Middle frontal gyrus (tissue), 1 donor: ENCODE results near the gene ITGAV.

ENCODE experiments used
- DNase-seq: peaks from one replicate; pipeline ENCODE4 v3.0.0-alpha.2; 2015; ENCODE audit warnings: low spot score; ENCODE audit errors: extremely low spot score

Gene ITGAV

DNA sequence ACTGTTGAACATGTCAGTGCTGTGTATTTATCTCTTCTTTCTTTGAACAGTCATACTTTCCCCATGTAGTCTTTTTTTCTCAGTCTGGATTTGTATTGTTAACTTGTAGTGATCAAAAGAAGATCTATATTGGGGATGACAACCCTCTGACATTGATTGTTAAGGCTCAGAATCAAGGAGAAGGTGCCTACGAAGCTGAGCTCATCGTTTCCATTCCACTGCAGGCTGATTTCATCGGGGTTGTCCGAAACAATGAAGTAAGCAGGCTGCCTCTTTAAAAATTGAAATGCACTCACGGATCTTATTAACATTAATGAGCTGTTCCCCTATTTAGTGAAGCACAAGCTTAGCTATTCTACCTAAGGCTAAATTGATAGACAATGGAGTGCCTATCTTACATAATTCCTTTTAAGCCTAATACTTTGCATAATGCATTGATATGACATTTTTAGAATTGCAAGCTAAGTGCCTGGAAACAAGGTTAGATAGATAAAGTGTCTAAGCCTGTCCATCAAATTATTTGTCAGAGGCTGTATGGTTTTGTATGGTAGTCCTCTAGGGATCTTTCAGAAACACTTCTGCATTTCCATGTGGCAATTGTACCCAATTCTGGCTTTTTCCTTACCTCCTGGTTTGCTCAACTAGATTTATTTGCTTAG, 74.7 kb downstream of the ITGAV start:
- no peak for DNase-seq

- no peak for DNase-seq
Observed at GRCh38 chr2:186669146-186669545, 79.3 kb downstream of the ITGAV start.

DNA sequence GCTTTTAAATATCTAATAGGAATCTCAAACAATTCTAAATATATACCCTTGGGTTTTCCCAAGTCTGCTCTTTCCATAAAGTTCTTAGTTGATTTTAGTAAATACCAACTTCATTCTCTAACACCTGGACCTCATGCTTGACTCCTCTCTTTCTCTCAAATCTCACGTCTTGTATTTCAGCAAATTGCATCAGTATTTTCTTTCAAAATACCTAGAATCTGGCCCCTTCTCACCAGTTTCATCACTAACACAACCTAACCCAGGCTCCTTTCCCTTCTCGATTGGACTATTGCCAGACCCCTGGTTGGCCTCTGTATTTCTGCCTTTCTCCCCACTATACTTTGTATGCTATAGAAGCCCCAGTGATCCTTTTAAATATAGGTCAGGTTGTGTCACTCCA, 81.0 kb downstream of the ITGAV start:
- DNase-seq, result no peak

DNA sequence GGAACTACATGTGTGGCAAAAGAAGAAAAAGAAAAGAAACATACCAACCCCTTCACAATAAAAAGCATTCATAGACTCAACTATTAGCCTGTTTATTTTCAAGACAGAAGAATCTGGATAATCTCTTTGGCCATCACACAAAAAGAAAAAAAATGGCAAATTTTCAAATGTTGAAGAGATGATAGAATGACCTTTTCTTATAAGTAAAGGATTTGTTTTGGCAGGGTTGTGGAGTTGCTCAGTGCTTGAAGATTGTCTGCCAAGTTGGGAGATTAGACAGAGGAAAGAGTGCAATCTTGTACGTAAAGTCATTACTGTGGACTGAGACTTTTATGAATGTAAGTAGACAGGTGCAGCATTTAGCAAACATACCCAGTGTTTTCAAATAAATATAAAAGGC, 85.5 kb downstream of the ITGAV start:
- no peak for DNase-seq

GRCh38 chr2:186683341-186683740, 93.5 kb downstream of the ITGAV start:
- DNase-seq, result no peak

- no peak for DNase-seq
Observed at GRCh38 chr2:186687807-186688211, 98.0 kb downstream of the ITGAV start.

DNA sequence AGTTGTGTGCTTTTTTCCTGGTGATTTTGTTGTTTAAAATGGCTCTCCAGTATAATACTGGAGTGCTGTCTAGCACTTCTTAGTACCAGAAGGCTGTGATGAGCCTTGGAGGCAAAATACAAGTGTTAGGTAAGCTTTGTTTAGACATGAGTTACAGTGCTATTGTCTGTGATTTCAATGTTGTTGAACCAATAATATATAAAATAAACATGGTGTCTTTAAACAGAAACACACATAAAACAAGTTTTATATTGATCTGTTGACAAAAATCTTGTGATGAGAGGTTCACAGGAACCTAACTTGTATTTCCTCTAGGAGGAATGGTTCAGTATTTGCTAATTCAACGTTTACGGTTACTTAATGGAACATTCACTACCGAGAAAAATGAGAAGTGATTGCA, 99.0 kb downstream of the ITGAV start:
- no peak for DNase-seq

DNA sequence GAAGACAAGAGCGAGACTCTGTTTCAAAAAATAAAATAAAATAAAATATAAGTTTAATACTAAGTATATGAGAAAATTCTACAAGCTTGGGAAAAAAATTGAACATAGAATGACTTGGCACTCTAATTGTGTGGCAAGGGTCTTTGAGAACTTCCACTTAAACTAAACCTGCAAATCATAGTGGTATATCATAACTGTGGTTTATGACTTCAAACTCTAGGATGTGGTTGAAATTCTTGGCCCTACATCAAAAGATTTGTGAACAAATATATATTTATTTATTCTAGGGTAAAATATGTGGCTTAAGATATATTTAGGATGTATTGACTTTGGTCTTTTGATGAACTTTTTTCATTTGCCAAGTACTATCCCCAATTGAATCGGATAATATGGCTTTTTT, 100.9 kb downstream of the ITGAV start:
- DNase-seq, result no peak

DNA sequence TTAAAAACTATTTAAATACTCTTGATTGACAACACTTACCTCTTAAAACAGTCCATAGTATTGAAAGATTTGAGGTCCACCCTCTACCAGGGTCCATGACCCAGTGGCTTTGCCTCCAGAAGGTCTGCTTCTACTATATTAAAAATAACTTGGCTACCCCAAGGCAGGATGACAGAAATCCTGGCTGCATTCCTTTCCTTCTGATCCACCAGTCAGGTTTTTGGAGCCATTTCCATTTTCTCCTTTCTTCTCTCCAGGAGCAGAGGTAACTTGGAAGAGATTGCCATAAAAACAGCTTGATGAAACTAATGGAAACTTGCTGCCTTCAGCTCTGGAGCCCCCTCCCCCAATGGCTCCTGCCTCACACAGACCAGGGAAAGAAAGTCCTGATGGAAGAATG, 101.4 kb downstream of the ITGAV start:
- DNase-seq, result no peak

DNA sequence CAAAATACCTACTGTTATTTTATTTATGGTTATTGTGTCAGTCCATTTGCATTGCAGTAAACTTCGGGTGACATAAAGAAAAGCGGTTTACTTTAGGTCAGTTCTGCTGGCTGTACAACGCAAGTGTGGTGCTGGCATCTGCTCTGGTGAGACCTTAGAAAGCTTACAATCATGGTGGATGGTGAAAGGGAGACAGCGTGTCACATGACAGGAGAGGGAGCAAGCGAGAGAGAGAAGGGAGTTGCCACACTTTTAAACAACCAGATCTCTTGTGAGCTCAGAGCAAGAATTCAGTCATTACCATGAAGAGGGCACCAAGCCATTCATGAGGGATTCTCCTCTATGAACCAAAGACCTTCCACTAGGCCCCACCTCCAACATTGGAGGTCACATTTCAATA, 102.0 kb downstream of the ITGAV start:
- DNase-seq, result no peak

GRCh38 chr2:186693446-186693832, 103.6 kb downstream of the ITGAV start:
- no peak for DNase-seq

- no peak for DNase-seq
Observed at GRCh38 chr2:186695081-186695756, 105.4 kb downstream of the ITGAV start.

GRCh38 chr2:186696290-186696689, 106.4 kb downstream of the ITGAV start:
- no peak for DNase-seq

- DNase-seq, result no peak
Observed at GRCh38 chr2:186696804-186697203, 106.9 kb downstream of the ITGAV start.

- no peak for DNase-seq
Observed at GRCh38 chr2:186697536-186697935, 107.7 kb downstream of the ITGAV start.

DNA sequence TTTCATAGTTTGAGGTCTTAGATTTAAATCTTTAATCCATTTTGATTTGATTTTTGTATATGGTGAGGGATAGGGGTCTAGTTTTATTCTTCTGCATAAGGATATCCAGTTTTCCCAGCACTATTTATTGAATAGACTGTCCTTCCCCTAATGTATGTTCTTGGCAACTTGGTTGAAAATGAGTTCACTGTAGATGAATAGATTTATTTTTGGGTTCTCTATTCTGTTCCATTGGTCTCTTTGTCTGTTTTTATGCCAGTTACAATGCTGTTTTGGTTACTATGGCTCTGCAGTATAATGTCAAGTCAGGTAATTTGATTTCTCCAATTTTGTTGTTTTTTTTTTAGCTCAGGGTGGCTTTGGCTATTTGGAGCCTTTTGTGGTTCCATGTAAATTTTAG, 109.9 kb downstream of the ITGAV start:
- no peak for DNase-seq

GRCh38 chr2:186702006-186702405, 112.2 kb downstream of the ITGAV start:
- DNase-seq, result no peak

GRCh38 chr2:186702501-186702900, 112.6 kb downstream of the ITGAV start:
- DNase-seq, result no peak

DNA sequence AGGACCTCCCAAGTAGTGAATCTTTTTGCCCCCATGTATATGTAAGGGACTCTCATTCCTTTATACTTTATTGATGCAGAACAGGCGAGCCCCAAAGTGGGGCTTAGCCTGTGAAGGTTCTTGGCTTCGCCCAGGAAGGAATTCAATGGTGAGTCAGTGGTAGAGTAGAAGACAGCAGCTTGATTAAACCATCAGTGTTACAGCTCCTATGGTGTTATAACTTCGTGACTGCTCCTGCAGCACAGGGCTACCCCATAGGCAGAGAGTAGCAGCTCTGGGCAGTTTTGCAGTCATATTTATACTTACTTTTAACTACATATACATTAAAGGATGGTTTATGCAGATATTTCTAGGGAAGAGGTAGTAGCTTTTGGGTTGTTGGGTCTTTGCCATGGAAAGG, 115.0 kb downstream of the ITGAV start:
- DNase-seq, result no peak

- DNase-seq, result no peak
Observed at GRCh38 chr2:186709529-186710450, 119.9 kb downstream of the ITGAV start.

GRCh38 chr2:186713691-186714090, 123.8 kb downstream of the ITGAV start:
- no peak for DNase-seq

DNA sequence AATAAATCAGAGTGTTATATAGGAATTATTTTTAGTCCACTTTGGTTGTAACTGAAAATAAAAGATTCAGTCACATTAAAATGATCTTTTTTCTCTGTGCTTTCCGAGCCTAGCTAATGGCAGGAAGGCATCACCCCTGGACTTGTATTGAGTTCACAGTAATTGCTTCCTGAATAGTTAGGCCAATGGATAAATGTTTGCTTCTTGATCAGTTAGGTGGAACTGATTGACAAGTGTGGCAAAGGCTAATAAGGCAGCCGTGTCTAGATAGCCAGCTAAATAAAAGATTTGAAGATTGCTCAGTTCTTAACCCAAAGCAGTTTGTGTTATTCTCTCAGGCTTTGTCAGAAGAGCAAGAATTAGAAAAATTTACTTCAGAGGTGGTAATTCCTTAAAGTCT, 124.8 kb downstream of the ITGAV start:
- DNase-seq, result no peak
